T1000 (cell line): ENCODE data around the gene SUV39H1.
"Not testable (repeated sequence)": the region's sequence is repeated elsewhere in the genome, so short reads cannot be mapped to it uniquely, and the experiment has no call there.

ENCODE experiments used
- DNase-seq: peaks from one replicate; lab custom pipeline; 2025; ENCODE audit warnings: mixed read lengths; lab: John Stamatoyannopoulos, UW

SUV39H1 gene

GRCh38 chrX:48688531-48689150 lies 7.9 kb upstream of the SUV39H1 start:
- DNase-seq: no peak

- DNase-seq: no peak
Observed at GRCh38 chrX:48689208-48689920, 7.2 kb upstream of the SUV39H1 start.

GRCh38 chrX:48691746-48692145 lies 4.8 kb upstream of the SUV39H1 start:
- not testable (repeated sequence) for DNase-seq

- DNase-seq: no peak
Observed at GRCh38 chrX:48694776-48695533, 1.6 kb upstream of the SUV39H1 start.

GRCh38 chrX:48695534-48695896 lies 1.0 kb upstream of the SUV39H1 start:
- DNase-seq: no peak

- no peak for DNase-seq
Observed at GRCh38 chrX:48695925-48696300, 621 bp upstream of the SUV39H1 start.

- DNase-seq: peak; percentile 52
Observed at GRCh38 chrX:48696909-48697727, 584 bp downstream of the SUV39H1 start.

- DNase-seq: no peak
Observed at GRCh38 chrX:48698306-48698705, 1.8 kb downstream of the SUV39H1 start.

GRCh38 chrX:48700246-48700645 lies 3.7 kb downstream of the SUV39H1 start:
- DNase-seq: no peak

GRCh38 chrX:48700951-48701653 lies 4.6 kb downstream of the SUV39H1 start:
- no peak for DNase-seq

GRCh38 chrX:48702032-48702431 lies 5.5 kb downstream of the SUV39H1 start:
- no peak for DNase-seq

- no peak for DNase-seq
Observed at GRCh38 chrX:48702716-48703115, 6.2 kb downstream of the SUV39H1 start.

GRCh38 chrX:48703228-48703627 lies 6.7 kb downstream of the SUV39H1 start:
- no peak for DNase-seq

GRCh38 chrX:48703642-48704481 lies 7.3 kb downstream of the SUV39H1 start:
- peak; percentile 20 for DNase-seq

- no peak for DNase-seq
Observed at GRCh38 chrX:48705871-48706270, 9.3 kb downstream of the SUV39H1 start.

- DNase-seq: no peak
Observed at GRCh38 chrX:48709522-48710112, 13.1 kb downstream of the SUV39H1 start.

GRCh38 chrX:48711162-48711928 lies 14.8 kb downstream of the SUV39H1 start:
- DNase-seq: no peak

GRCh38 chrX:48711929-48712505 lies 15.5 kb downstream of the SUV39H1 start:
- DNase-seq: no peak

- DNase-seq: no peak
Observed at GRCh38 chrX:48713847-48714246, 17.3 kb downstream of the SUV39H1 start.
